Measurements from ENCODE around the gene SPHKAP. TPM values are rescaled to one million over a fixed set of nuclear protein-coding genes. Genes with fewer than 3 reads are reported as not detected.

Gene SPHKAP
- total RNA-seq, 2 donors from 2014 or later = not detected

- Mint-ChIP-seq H3K9me3 (no peaks in the 10 kb centered on the region), H3K27me3 (peaks cover 24% of the 10 kb centered on the region), H3K27ac (no peak overlapping the region), H3K4me3 (no peak overlapping the region), H3K36me3 (ENCODE audit: low read depth) (no peaks in the 10 kb centered on the region), H3K4me1 (no peaks in the 10 kb centered on the region)
- ATAC-seq (replicated peaks) = no peak
Observed at GRCh38 chr2:227932403-227932802, 249.1 kb downstream of the SPHKAP start.

DNA sequence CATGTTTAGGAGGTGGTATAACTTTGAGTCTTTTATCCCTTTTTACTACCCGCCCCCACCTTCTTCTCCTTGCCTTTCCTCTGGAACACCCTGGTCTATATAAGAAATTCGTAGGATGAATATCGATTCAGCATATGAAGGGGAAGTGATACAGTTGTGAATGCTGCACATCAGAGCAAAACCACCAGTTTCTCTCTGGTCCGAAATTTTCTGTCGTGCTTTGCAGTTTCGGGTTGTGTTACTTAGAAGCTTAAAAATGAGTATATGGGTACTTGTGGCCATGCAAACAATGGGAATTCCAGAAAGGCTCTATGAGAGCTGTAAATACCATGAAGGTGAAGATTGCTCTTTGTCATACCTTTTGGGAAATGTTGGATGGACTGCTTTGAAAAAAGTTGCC lies 249.5 kb downstream of the SPHKAP start:
- no peaks in the 10 kb centered on the region for H3K9me3 Mint-ChIP-seq
- no peak overlapping the region for H3K4me3 Mint-ChIP-seq
- H3K27me3 Mint-ChIP-seq = peaks cover 21% of the 10 kb centered on the region
- no peak for ATAC-seq (replicated peaks)
- H3K27ac Mint-ChIP-seq = no peak overlapping the region
- no peaks in the 10 kb centered on the region for H3K36me3 Mint-ChIP-seq (ENCODE audit: low read depth)
- no peaks in the 10 kb centered on the region for H3K4me1 Mint-ChIP-seq

Measured in activated T-helper 17 cell treated with anti-CD3 and anti-CD28 coated beads, Interleukin-2, amount 50 U/mL, for 72 hours (primary cell).